ENCODE results near the gene KNDC1.
"Not testable (repeated sequence)": the region's sequence is repeated elsewhere in the genome, so short reads cannot be mapped to it uniquely, and the experiment has no call there.

Gene KNDC1

DNA sequence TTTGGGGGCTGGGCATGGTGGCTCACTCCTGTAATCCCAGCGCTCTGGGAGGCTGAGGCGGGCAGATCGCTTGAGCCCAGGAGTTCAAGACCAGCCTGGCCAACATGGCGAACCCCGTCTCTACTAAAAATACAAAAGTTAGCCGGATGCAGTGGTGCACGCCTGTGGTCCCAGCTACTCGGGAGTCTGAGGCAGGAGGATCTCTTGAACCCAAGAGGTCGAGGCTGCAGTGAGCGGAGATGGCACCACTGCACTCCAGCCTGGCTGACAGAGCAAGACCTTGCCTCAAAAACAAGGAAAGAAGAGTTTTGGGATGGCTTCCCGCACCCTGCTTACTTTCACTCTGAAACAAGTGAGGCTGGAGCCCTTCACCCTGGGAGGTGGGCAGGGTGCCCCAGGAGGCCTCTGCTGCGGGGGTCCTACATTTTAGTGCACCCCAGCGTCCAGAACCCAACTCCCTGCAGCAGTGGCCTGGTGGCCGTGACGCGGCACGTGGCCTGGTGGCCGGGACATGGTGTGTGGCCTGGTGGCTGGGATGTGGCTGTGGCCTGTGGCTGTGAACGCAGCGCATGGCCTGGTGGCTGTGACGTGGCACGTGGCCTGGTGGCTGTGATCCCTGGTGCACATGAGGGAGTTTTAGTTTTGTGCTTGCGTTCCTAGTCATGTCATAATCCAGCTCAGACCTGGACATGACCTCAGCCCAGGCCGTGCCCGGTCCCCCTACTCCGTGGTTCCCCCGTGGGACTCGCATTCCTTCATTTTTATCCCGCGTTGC is 9.3 kb downstream of the KNDC1 start:
- in situ Hi-C loops (cut with HindIII; ENCODE audit: low pct_ligation_motif_present, low pct_unique_long_range_greater_than_20kb, low sequenced_read_pairs) = no loop called here

DNA sequence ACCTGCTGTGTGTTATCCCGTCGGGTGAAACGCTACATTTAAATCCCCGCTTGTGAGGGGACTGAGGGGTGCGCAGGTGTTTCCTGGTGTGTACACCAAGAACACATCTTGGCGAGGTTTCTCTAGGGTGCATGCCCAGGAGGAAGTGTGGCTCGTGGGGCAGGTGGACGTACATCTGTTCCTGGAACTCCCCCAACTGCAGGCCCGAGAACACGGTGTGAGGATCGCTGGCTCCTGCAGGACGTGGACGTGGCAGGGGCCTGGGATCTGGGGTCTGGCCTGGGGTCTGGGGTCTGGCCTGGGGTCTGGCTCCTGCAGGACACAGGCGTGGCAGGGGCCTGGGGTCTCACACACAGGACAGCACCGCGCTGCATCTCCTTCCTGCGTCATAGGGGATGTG is 10.1 kb downstream of the KNDC1 start:
- in situ Hi-C loops (cut with HindIII; ENCODE audit: low pct_ligation_motif_present, low pct_unique_long_range_greater_than_20kb, low sequenced_read_pairs) = no loop called here
- DNase-seq = no peak

More for the DNA sequence above, 9.3 kb downstream of the KNDC1 start:
- DNase-seq = no peak

- in situ Hi-C loops (cut with HindIII; ENCODE audit: low pct_ligation_motif_present, low pct_unique_long_range_greater_than_20kb, low sequenced_read_pairs) = no loop called here
- DNase-seq = no peak
Observed at GRCh38 chr10:133173860-133174640, 14.0 kb downstream of the KNDC1 start.

DNA sequence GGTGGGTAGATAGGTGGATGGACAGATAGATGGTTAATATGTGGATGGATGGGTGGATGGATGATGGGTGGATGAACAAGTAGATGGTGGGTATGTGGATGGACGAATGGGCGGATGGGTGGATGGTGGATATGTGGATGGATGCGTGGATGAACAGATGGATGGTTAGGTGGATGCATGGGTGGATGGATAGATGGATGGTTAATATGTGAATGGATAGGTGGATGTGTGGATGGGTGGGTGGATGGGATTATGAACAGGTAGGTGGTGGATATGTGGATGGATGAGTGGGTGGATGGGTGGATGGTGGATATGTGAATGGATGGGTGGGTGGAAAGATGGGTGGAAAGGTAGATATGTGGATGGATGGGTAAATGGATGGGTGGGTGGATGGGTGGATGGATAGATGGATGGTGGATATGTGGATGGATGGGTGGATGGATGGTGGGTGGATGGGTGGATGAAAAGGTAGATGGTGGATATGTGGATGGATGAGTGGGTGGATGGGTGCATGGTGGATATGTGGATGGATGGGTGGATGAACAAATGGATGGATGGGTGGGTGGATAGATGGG is 14.8 kb downstream of the KNDC1 start:
- no peak for DNase-seq
- in situ Hi-C loops (cut with HindIII; ENCODE audit: low pct_ligation_motif_present, low pct_unique_long_range_greater_than_20kb, low sequenced_read_pairs) = no loop called here

GRCh38 chr10:133175624-133176023 is 15.6 kb downstream of the KNDC1 start:
- in situ Hi-C loops (cut with HindIII; ENCODE audit: low pct_ligation_motif_present, low pct_unique_long_range_greater_than_20kb, low sequenced_read_pairs); DNase-seq: not testable (repeated sequence)

- in situ Hi-C loops (cut with HindIII; ENCODE audit: low pct_ligation_motif_present, low pct_unique_long_range_greater_than_20kb, low sequenced_read_pairs) = no loop called here
- DNase-seq = no peak
Observed at GRCh38 chr10:133176546-133176945, 16.5 kb downstream of the KNDC1 start.

DNA sequence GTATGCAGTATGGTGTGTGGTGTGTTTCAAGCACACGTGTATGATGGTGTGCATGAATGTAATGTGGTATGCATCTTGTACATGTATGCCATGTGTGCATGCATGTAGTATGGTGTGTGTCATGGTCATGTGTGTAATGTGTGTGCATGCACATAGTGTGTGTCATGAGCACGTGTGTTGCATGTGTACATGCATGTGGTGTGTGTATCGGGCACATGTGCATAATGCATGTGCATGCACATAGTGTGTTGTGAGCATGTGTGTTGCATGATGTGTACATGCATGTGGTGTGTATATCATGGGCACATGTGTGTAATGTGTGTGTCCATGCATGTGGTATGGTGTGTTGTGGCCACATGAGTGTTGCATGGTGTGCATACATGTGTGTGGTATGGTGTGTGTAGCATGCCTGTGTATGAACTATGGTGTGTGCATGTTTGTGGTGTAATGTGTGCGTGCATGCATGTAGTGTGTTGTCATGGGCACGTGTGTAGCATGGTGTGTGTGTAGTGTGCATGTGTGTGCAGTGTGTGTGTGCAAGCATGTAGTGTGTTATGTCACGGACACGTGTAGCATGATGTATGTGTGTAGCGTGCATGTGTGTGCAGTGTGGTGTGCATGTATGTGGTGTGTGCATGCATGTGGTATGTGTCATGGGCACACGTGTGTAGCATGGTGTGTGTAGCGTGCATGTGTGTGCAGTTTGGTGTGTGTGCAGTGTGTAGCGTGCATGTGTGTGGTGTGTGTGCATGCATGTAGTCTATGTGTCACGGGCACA is 17.6 kb downstream of the KNDC1 start:
- DNase-seq = no peak
- in situ Hi-C loops (cut with HindIII; ENCODE audit: low pct_ligation_motif_present, low pct_unique_long_range_greater_than_20kb, low sequenced_read_pairs) = no loop called here

DNA sequence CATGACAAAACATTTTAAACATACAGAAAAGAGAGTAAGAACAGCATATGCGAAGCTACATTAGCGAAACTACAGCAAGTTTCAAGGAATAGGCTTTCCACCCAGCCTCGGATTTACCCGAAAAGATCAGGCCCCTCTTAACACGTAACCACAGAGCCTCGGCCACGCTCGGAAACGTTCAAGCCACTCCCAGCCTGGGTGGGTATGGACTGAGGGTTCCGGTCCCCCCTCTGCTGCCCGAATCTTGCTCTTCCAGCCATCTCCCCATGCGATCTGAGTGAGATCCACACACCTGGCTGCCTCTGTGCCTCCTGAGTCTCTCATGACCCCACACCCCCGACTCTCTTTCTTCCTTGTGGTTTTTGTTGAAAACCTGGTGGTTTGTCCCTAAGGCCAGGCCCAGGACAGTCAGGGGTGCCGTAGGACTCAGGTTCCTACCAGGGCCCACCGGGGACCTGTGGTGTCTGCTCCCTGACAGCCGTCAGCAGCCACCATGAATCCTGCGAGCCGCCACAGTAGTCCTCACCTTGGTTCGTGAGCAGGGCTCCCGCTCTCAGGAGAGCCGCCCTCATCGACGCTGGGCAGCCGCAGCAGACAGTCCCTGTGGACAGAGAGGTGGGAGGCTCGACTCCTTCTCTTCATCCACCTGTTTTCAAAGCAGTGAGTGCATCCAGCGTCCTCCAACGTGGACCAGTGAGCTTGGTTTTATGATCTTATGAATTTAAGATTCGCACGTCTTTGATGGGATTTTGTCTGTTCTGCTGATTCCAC is 18.5 kb downstream of the KNDC1 start:
- no peak for DNase-seq
- in situ Hi-C loops (cut with HindIII; ENCODE audit: low pct_ligation_motif_present, low pct_unique_long_range_greater_than_20kb, low sequenced_read_pairs) = no loop called here

GRCh38 chr10:133179128-133179520 is 19.1 kb downstream of the KNDC1 start:
- in situ Hi-C loops (cut with HindIII; ENCODE audit: low pct_ligation_motif_present, low pct_unique_long_range_greater_than_20kb, low sequenced_read_pairs) = no loop called here
- DNase-seq = no peak

DNA sequence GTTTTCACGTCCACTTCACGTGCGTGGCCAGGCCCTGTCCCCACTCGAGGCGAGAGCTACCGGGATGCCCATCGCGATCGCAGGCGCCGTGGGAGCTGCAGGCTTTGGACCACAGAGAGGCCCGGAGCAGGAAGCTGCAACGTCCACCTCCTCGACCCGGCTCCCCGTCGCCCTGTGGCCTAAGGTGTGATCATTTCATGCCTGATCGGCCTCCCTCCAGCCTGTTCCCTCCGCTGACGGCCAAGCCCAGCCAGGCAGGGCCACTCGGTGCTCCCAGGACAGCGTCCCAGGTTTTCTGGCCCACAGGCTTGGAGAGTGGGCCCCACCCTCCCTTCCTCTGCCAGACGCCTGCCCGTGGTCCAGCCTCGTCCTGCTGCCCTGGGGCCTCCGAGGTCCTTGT is 19.6 kb downstream of the KNDC1 start:
- DNase-seq = no peak
- in situ Hi-C loops (cut with HindIII; ENCODE audit: low pct_ligation_motif_present, low pct_unique_long_range_greater_than_20kb, low sequenced_read_pairs) = no loop called here

DNA sequence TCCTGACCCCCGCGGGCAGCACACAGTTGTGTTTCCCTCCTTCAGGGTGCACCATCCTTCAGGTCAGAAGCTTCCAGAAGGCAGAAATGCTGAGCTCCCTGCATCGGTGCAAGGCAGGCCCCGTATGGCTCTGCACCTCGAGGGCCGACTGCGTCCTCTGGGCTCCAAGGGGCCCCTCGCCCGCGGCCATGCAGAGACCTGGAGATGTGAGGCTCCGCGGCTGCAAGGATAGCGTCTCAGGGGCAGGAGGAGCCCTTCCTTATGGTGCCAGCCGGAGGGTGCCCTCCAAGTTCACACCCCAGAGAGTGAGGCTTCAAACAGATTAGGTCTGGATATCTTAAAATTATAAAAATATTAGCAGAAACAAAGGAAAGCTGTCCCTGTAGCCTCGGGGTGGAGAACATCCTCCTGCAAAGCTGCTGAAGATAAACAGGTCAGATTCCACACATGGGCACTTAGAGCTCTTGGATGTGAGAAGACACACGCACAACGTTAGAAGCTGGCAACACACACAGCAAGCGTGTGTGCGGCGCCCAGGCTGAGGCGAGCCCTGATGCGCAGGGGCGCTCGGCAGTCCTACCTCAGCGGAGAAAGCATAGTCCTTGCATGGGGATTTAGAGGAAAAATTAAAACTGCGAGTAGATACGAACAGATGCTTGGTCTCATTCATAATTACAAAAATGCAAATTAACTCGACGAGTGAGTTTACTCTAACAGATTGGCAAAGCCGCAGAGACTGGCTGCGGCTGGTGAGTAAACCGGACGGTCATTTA is 20.4 kb downstream of the KNDC1 start:
- in situ Hi-C loops (cut with HindIII; ENCODE audit: low pct_ligation_motif_present, low pct_unique_long_range_greater_than_20kb, low sequenced_read_pairs) = no loop called here
- DNase-seq = no peak

DNA sequence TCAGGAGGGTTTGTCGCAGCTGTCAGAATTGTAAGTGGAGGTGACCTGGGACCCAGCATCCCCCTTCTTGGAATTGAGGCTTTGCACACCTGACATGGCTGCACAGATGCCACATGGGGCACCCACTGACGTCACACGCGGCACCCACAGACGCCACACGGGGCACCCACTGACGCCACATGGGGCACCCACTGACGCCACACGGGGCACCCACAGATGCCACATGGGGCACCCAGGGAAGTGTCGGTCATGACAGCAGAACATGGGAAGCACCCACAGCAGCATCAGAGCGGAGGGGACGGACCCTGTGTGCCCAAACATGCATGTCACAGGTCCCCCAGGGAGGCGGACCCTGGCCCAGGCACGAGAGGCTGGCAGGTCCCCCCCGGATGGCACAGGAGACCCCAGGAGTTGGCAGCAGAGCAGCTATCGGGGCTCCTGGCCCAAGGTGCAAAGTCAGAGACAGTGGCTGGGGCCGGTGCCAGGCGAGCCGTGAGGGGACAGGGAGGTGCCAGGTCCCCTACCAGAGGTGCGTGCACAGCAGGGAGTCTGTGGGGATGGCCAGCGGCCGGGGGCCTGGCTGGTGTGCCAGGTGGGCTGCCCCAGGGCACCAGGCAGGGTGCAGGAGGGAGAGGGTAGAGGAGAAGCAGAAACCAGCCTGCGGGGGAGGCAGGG is 21.1 kb downstream of the KNDC1 start:
- DNase-seq = no peak
- in situ Hi-C loops (cut with HindIII; ENCODE audit: low pct_ligation_motif_present, low pct_unique_long_range_greater_than_20kb, low sequenced_read_pairs) = no loop called here

DNA sequence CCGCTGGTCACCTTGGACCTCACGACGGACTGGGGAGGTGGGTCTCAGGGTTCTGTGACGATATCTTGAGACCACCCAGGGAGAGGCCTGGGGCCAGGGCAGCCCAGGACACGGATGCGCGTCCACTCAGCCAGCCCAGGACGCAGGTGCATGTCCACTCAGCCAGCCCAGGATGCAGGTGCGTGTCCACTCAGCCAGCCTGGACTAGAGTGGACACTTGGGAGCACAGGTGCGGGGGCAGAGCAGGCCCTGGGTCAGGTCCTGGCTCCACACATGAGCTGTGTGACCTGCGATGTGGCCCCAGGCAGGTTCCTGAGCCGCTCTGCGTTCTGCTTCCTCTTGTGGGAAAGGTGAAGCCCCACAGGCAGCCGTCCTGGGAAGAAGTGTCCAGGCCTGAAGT is 22.2 kb downstream of the KNDC1 start:
- no peak for DNase-seq
- in situ Hi-C loops (cut with HindIII; ENCODE audit: low pct_ligation_motif_present, low pct_unique_long_range_greater_than_20kb, low sequenced_read_pairs) = no loop called here

DNA sequence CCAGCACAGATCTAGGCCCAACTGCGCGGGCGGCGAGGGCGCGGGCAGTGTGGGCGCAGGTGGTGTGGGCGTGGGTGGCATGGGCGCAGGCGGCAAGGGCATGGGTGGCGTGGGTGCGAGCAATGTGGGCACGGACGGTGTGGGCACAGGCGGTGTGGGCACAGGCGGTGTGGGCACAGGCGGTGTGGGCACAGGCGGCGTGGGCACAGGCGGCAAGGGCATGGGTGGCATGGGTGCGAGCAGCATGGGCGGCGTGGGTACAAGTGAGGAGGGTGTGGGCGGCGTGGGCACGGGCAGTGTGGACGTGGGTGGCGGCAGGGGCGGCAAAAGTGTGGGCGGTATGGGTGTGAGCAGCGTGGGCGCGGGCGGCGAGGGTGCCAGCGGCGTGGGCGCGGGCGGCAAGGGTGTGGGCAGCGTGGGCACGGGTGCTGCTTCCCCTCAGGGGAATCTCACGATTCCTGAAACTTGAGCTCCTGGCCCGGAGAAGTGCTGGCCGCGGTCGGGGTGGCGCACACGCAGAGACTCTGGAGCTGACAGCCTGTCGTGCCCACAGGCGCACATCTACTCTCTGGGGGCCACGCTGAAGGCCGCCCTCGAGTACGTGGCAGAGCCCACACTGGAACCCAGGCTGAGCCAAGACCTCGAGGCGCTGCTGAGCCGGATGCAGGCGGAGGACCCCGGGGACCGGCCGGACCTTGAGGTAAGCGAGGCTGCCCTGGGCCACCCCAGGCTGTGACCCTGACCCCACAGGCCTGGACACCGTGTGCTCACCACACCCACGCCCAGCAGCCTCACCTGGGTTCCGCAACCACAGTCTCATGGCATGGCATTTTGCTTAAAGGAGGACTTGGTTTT is 23.0 kb downstream of the KNDC1 start:
- no peak for DNase-seq
- in situ Hi-C loops (cut with HindIII; ENCODE audit: low pct_ligation_motif_present, low pct_unique_long_range_greater_than_20kb, low sequenced_read_pairs) = no loop called here

DNA sequence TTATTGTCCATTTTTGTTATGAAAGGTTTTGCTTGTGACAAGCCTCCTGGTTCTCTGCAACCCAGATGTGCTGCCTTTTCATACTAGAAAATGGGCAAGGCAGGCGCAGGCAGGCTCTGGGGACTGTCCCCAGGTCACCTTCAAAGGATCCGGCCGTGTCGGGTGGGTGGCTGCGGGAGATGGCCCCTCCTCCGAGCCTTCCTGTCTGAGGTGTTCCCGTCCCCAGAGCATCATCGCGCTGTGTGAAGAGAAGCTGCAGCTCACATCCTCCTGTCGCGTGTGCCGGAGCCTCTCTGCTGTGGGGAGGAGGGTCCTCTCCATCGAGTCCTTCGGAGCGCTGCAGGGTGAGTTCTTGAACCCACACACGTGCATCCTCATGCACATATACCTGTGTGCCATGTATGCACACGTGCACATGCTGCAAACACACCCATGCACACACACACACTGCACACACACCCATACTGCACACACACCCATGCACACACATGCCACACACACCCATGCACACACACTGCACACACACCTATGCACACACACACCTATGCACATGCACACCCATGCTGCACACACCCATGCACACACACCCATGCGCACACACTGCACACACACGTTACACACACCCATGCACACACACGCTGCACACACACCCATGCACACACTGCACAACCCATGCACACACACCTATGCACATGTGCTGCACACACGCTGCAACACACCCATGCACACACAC is 23.8 kb downstream of the KNDC1 start:
- in situ Hi-C loops (cut with HindIII; ENCODE audit: low pct_ligation_motif_present, low pct_unique_long_range_greater_than_20kb, low sequenced_read_pairs) = no loop called here
- DNase-seq = no peak
